GM21529 (cell line): Measurements from ENCODE around the gene IAH1.

Experiments used
- ATAC-seq: cut with Tn5 transposase; IDR thresholded peaks from one replicate; pipeline ENCODE4 v1.9.1; 2021; ENCODE audit not compliant: unreplicated experiment

Gene IAH1

GRCh38 chr2:9527995-9528787, 53.8 kb downstream of the IAH1 start:
- no peak for ATAC-seq

- ATAC-seq, result no peak
These were observed 58.1 kb downstream of the IAH1 start for GRCh38 chr2:9532421-9532820.

GRCh38 chr2:9533663-9534062, 59.3 kb downstream of the IAH1 start:
- no peak for ATAC-seq

GRCh38 chr2:9535177-9535576, 60.8 kb downstream of the IAH1 start:
- ATAC-seq, result peak; percentile 65

GRCh38 chr2:9536504-9536903, 62.2 kb downstream of the IAH1 start:
- ATAC-seq, result no peak

- ATAC-seq, result no peak
These were observed 63.7 kb downstream of the IAH1 start for GRCh38 chr2:9538000-9538507.
